ENCODE results near the gene FAM3C.

- TF ChIP-seq POLR2A (IDR thresholded peaks at IDR 0.05) (no peak), CTCF (IDR thresholded peaks at IDR 0.05) (no peak)
Measured at GRCh38 chr7:121329191-121330052, 66.7 kb downstream of the FAM3C start.
